Measurements from ENCODE around the gene HIBCH.
"Not testable (repeated sequence)": the region's sequence is repeated elsewhere in the genome, so short reads cannot be mapped to it uniquely, and the experiment has no call there.

The HIBCH gene

GRCh38 chr2:190311893-190312634 is 7.6 kb downstream of the HIBCH start:
- H3K4me3 ChIP-seq (ENCODE audit: low read length), result no peak overlapping the region
- DNase-seq (ENCODE audit: low read depth), result no peak
- TF ChIP-seq CTCF (IDR thresholded peaks at IDR 0.05; ENCODE audit: insufficient read depth, low read depth, low read length, missing control alignments), result no peak

GRCh38 chr2:190308031-190308430 is 11.6 kb downstream of the HIBCH start:
- no peak for TF ChIP-seq CTCF (IDR thresholded peaks at IDR 0.05; ENCODE audit: insufficient read depth, low read depth, low read length, missing control alignments)
- DNase-seq (ENCODE audit: low read depth), result no peak
- H3K4me3 ChIP-seq (ENCODE audit: low read length), result no peak overlapping the region

- DNase-seq (ENCODE audit: low read depth), result no peak
- no peak overlapping the region for H3K4me3 ChIP-seq (ENCODE audit: low read length)
- TF ChIP-seq CTCF (IDR thresholded peaks at IDR 0.05; ENCODE audit: insufficient read depth, low read depth, low read length, missing control alignments), result no peak
Observed at GRCh38 chr2:190304404-190304803, 15.2 kb downstream of the HIBCH start.

- no peak for TF ChIP-seq CTCF (IDR thresholded peaks at IDR 0.05; ENCODE audit: insufficient read depth, low read depth, low read length, missing control alignments)
- no peak for DNase-seq (ENCODE audit: low read depth)
- no peak overlapping the region for H3K4me3 ChIP-seq (ENCODE audit: low read length)
Observed at GRCh38 chr2:190303647-190304046, 16.0 kb downstream of the HIBCH start.

- no peak for TF ChIP-seq CTCF (IDR thresholded peaks at IDR 0.05; ENCODE audit: insufficient read depth, low read depth, low read length, missing control alignments)
- no peak overlapping the region for H3K4me3 ChIP-seq (ENCODE audit: low read length)
- no peak for DNase-seq (ENCODE audit: low read depth)
Observed at GRCh38 chr2:190302052-190302451, 17.6 kb downstream of the HIBCH start.

GRCh38 chr2:190301032-190301431 is 18.6 kb downstream of the HIBCH start:
- H3K4me3 ChIP-seq (ENCODE audit: low read length), result no peak overlapping the region
- no peak for TF ChIP-seq CTCF (IDR thresholded peaks at IDR 0.05; ENCODE audit: insufficient read depth, low read depth, low read length, missing control alignments)
- DNase-seq (ENCODE audit: low read depth), result no peak

GRCh38 chr2:190297880-190298279 is 21.7 kb downstream of the HIBCH start:
- not testable (repeated sequence) for H3K4me3 ChIP-seq (ENCODE audit: low read length); DNase-seq (ENCODE audit: low read depth)

Data from epithelial cell of esophagus (primary cell).